CD14-positive monocyte (primary cell): ENCODE measurements around the gene CTSA. TPM values are rescaled to one million over a fixed set of nuclear protein-coding genes. Genes with fewer than 3 reads are reported as not detected.
A peak's percentile ranks its signal among the peaks of the same experiment; 100 is the strongest.

Experiments used
- DNase-seq, 3 donors: peaks; one replicate each; pipeline ENCODE4 v3.0.0-alpha.2; 2011 to 2022
- H2AFZ ChIP-seq: 2 replicates; pipeline ENCODE4 v1.6.0; 2012; ENCODE audit warnings: mild to moderate bottlenecking, low read depth, low read length, inconsistent platforms; ENCODE audit not compliant: insufficient read depth, poor library complexity, severe bottlenecking
- H3K27ac ChIP-seq, 2 donors: 1 replicate in 1 of 2; 2 replicates in 1 of 2; pipeline ENCODE4 v1.5.1; 2012 to 2013; ENCODE audit warnings: low read length in 2 of 2, control low read depth in 1 of 2, inconsistent platforms in 1 of 2, low read depth in 1 of 2, mild to moderate bottlenecking in 1 of 2
- H3K27me3 ChIP-seq, 2 donors: one replicate each; pipeline versions ENCODE4 v1.6.0 to v1.6.1; 2011 to 2013; ENCODE audit warnings: low read length in 2 of 2; ENCODE audit not compliant: control insufficient read depth in 2 of 2, insufficient read depth in 2 of 2
- H3K36me3 ChIP-seq, 2 donors: replicated peaks in 1 of 2; 1 replicate in 1 of 2; 2 replicates in 1 of 2; pipeline versions ENCODE4 v1.5.1 to v1.6.1; 2012 to 2013; ENCODE audit warnings: low read length in 2 of 2, control low read depth in 1 of 2, inconsistent platforms in 1 of 2, mild to moderate bottlenecking in 1 of 2; ENCODE audit not compliant: insufficient read depth in 2 of 2, control insufficient read depth in 1 of 2
- H3K4me1 ChIP-seq, 2 donors: 1 replicate in 1 of 2; 2 replicates in 1 of 2; pipeline versions ENCODE4 v1.5.1 to v1.6.1; 2012 to 2013; ENCODE audit warnings: low read length in 2 of 2, control low read depth in 1 of 2, inconsistent platforms in 1 of 2, mild to moderate bottlenecking in 1 of 2, moderate library complexity in 1 of 2; ENCODE audit not compliant: insufficient read depth in 2 of 2, control insufficient read depth in 1 of 2
- H3K4me2 ChIP-seq: replicated peaks from 2 replicates; pipeline ENCODE3; 2012; ENCODE audit warnings: low read length, moderate library complexity, mild to moderate bottlenecking; ENCODE audit not compliant: poor library complexity, severe bottlenecking; ENCODE audit errors: extremely low read depth
- H3K4me3 ChIP-seq, 3 experiments: fragments of 200-600 bp in 1 of 3; sonication (generic) in 1 of 3; replicated peaks in 1 of 3; 1 replicate in 2 of 3; 2 replicates in 1 of 3; pipeline ENCODE4 v1.5.1; 2011 to 2013; ENCODE audit warnings: low read length in 3 of 3, mild to moderate bottlenecking in 3 of 3, control low read depth in 2 of 3, low read depth in 2 of 3, inconsistent platforms in 1 of 3, moderate library complexity in 1 of 3
- H3K79me2 ChIP-seq: 2 replicates; pipeline ENCODE4 v1.6.0; 2012; ENCODE audit warnings: mild to moderate bottlenecking, control low read depth, inconsistent platforms, low read length, moderate library complexity; ENCODE audit not compliant: insufficient read depth
- H3K9ac ChIP-seq: 2 replicates; pipeline ENCODE4 v1.6.0; 2017; ENCODE audit warnings: low read length, mild to moderate bottlenecking; ENCODE audit not compliant: insufficient read depth, poor library complexity, severe bottlenecking
- H3K9me3 ChIP-seq, 2 donors: replicated peaks in 1 of 2; 1 replicate in 1 of 2; 2 replicates in 1 of 2; pipeline versions ENCODE4 v1.5.1 to v1.6.1; 2012 to 2013; ENCODE audit warnings: low read length in 2 of 2, control low read depth in 1 of 2; ENCODE audit not compliant: control insufficient read depth in 1 of 2, insufficient read depth in 1 of 2
- H4K20me1 ChIP-seq: 2 replicates; pipeline ENCODE4 v1.6.0; 2012; ENCODE audit warnings: mild to moderate bottlenecking, low read length, control low read depth, moderate library complexity; ENCODE audit not compliant: insufficient read depth
- H3K27ac Mint-ChIP-seq, 7 donors: one replicate each; pipeline ENCODE4 v1.8.0; 2020; ENCODE audit warnings: mild to moderate bottlenecking in 7 of 7, mixed read lengths in 7 of 7, moderate library complexity in 6 of 7, inconsistent platforms in 2 of 7
- H3K27me3 Mint-ChIP-seq, 3 donors: one replicate each; pipeline ENCODE4 v1.8.0; 2021 to 2022; ENCODE audit warnings: low read depth in 3 of 3, mild to moderate bottlenecking in 3 of 3, mixed read lengths in 3 of 3, moderate library complexity in 3 of 3, inconsistent platforms in 1 of 3
- H3K36me3 Mint-ChIP-seq, 2 donors: one replicate each; pipeline ENCODE4 v1.8.0; 2020; ENCODE audit warnings: mixed read lengths in 2 of 2, inconsistent platforms in 1 of 2, mild to moderate bottlenecking in 1 of 2
- H3K4me1 Mint-ChIP-seq: one replicate; pipeline ENCODE4 v1.8.0; 2020; ENCODE audit warnings: mild to moderate bottlenecking, mixed read lengths
- H3K4me3 Mint-ChIP-seq, 2 donors: one replicate each; pipeline ENCODE4 v1.8.0; 2020; ENCODE audit warnings: mild to moderate bottlenecking in 2 of 2, mixed read lengths in 2 of 2, moderate library complexity in 1 of 2
- H3K9me3 Mint-ChIP-seq, 7 donors: one replicate each; pipeline ENCODE4 v1.8.0; 2020 to 2022; ENCODE audit warnings: mixed read lengths in 7 of 7, mild to moderate bottlenecking in 6 of 7, moderate library complexity in 6 of 7, inconsistent platforms in 2 of 7
- CTCF ChIP-seq: fragments of 200-600 bp; IDR thresholded peaks from one replicate; pipeline ENCODE4 v1.8.0; 2022; ENCODE audit warnings: antibody characterized with exemption, mild to moderate bottlenecking
- WGBS: methylation state at CpG from one replicate; pipeline ENCODE4 v1.1.5; 2013; ENCODE audit warnings: missing lambda C conversion rate; ENCODE audit not compliant: insufficient coverage; 5-methylcytosine and 5-hydroxymethylcytosine counted together
- intact Hi-C, 2 donors: fragments of 100-400 bp; cut with micrococcal nuclease; formaldehyde crosslinking; loops; one replicate each; pipeline versions ENCODE4 v1.15.0 to v1.15.1; 2023
- polyA plus RNA-seq, 3 donors: library from polyadenylated mRNA; depleted of rRNA in 1 of 3; unstranded in 2 of 3; stranded (reverse) in 1 of 3; fragments of 300-500 nt in 2 of 3; fragments of >200 nt in 1 of 3; fragmentation: Illumina TruSeq in 2 of 3; gene quantifications; 1 replicate in 2 of 3; 2 replicates in 1 of 3; pipeline ENCODE4 v1.2.3, GENCODE V29; 2012 to 2021

Gene CTSA
- polyA plus RNA-seq, 3 donors, result 279 to 489 (median 366) TPM

GRCh38 chr20:45934586-45935415 lies 43.7 kb downstream of the CTSA start, which contains the start of gene PCIF1:
TSS of gene PCIF1 (plus strand) at chr20:45934683. CDS start at chr20:45939000, 4,317 bp downstream.
- peak; percentile 97 to 98 (median 97) for DNase-seq
- H3K36me3 Mint-ChIP-seq, result peaks cover 27 to 41% of the 10 kb centered on the region in 2 donors
- H3K9ac ChIP-seq, result peak within 1 kb of the TSS; percentile 99
- peak within 1 kb of the TSS; percentile 96 to 99 (median 97) for H3K27ac Mint-ChIP-seq
- TF ChIP-seq CTCF, result no peak
- H3K4me1 Mint-ChIP-seq, result peaks cover 15% of the 10 kb centered on the region
- no peaks in the 10 kb centered on the region for H3K27me3 ChIP-seq
- peaks cover 0 to 2% (median 0%) of the 10 kb centered on the region in 7 donors for H3K9me3 Mint-ChIP-seq
- peaks cover 16 to 21% of the 10 kb centered on the region in 2 donors for H3K4me1 ChIP-seq
- H3K27ac ChIP-seq, result peak within 1 kb of the TSS; percentile 95
- intact Hi-C loops, result loop anchor here (1.0 to 10.0 kb wide), 8 partner anchors 24 to 130 kb away; partner anchors contain the start of genes ZNF335 (in 2 of the 2), CTSA (in 1 of the 2), NEURL2 (in 1 of the 2) and SPATA25 (in 1 of the 2)
- no peaks in the 10 kb centered on the region for H3K9me3 ChIP-seq
- H3K4me3 ChIP-seq, result peak within 1 kb of the TSS; percentile 98 to 100 (median 98)
- H3K4me3 Mint-ChIP-seq, result peak within 1 kb of the TSS; percentile 96 to 99
- H3K4me2 ChIP-seq, result peak within 1 kb of the TSS; percentile 96
- peaks cover 28 to 31% of the 10 kb centered on the region in 2 donors for H3K36me3 ChIP-seq
- H2AFZ ChIP-seq, result peak within 1 kb of the TSS; percentile 94
- no peaks in the 10 kb centered on the region for H3K27me3 Mint-ChIP-seq
- WGBS, result under 1% methylated on average over 62 of the region's 102 CpGs
- H4K20me1 ChIP-seq, result peaks cover 36% of the 10 kb centered on the region
- H3K79me2 ChIP-seq, result peaks cover 57% of the 10 kb centered on the region

- peaks cover 0 to 2% (median 0%) of the 10 kb centered on the region in 7 donors for H3K9me3 Mint-ChIP-seq
Measured at GRCh38 chr20:45935416-45936046, 44.4 kb downstream of the CTSA start.

More at GRCh38 chr20:45935416-45936046, 44.4 kb downstream of the CTSA start:
- Histone ChIP-seq H3K9ac (peak overlapping the region; percentile 99), H2AFZ (peak overlapping the region; percentile 81), H3K4me2 (peak overlapping the region; percentile 96), H3K79me2 (peaks cover 57% of the 10 kb centered on the region), H3K27me3 (no peaks in the 10 kb centered on the region), H3K9me3 (no peaks in the 10 kb centered on the region), H3K36me3 (peaks cover 35 to 38% of the 10 kb centered on the region in 2 donors), H3K27ac (peak overlapping the region; percentile 95), H4K20me1 (peaks cover 36% of the 10 kb centered on the region), H3K4me1 (peaks cover 16 to 21% of the 10 kb centered on the region in 2 donors), H3K4me3 (peak overlapping the region; percentile 98 to 100 (median 98))
- H3K27me3 Mint-ChIP-seq, result no peaks in the 10 kb centered on the region
- no peak for TF ChIP-seq CTCF
- H3K4me3 Mint-ChIP-seq, result peak overlapping the region; percentile 93 to 98
- peak overlapping the region; percentile 91 to 98 (median 96) for H3K27ac Mint-ChIP-seq
- peaks cover 15% of the 10 kb centered on the region for H3K4me1 Mint-ChIP-seq
- DNase-seq, result no peak
- WGBS, result 5% methylated on average over 13 of the region's 21 CpGs
- intact Hi-C loops, result loop anchor here (2.0 to 10.0 kb wide), 5 partner anchors 25 to 131 kb away; partner anchors contain the start of genes CTSA (in 1 of the 2), NEURL2 (in 1 of the 2), UBE2C (in 1 of the 2) and ZNF335 (in 1 of the 2)
- peaks cover 33 to 48% of the 10 kb centered on the region in 2 donors for H3K36me3 Mint-ChIP-seq
